ENCODE measurements around the gene ISL1.
A peak's percentile ranks its signal among the peaks of the same experiment; 100 is the strongest.

The ISL1 gene

DNA sequence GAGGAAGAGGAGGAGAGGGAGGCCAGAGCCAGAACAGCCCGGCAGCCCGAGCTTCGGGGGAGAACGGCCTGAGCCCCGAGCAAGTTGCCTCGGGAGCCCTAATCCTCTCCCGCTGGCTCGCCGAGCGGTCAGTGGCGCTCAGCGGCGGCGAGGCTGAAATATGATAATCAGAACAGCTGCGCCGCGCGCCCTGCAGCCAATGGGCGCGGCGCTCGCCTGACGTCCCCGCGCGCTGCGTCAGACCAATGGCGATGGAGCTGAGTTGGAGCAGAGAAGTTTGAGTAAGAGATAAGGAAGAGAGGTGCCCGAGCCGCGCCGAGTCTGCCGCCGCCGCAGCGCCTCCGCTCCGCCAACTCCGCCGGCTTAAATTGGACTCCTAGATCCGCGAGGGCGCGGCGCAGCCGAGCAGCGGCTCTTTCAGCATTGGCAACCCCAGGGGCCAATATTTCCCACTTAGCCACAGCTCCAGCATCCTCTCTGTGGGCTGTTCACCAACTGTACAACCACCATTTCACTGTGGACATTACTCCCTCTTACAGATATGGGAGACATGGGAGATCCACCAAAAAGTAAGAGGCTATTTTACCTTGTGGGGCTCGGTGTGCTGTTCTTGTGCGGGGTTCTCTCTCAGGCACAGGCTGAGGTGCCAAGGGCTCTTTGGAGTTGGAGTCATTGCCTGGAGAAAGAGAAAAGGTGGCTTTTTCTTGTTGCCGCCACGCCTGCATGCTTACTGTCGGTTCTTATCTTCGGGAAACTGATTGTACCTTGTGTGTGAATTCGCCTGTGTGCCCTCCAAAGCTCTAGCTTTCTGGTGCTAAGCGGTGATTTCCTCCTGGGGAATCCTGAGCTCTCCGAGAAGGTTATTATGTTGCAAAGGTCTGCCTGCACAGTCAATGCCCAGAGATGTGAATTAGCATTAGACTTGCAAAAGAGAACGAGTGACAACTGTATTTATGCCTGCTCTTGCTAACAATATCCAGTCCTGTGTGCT, at the start of gene ISL1:
ISL1 (plus strand) TSS at position 318 of the 991 bp plus-strand sequence; CDS start at position 542, 224 bp downstream.
- peak; percentile 6 for DNase-seq
- ATAC-seq: no peak

DNA sequence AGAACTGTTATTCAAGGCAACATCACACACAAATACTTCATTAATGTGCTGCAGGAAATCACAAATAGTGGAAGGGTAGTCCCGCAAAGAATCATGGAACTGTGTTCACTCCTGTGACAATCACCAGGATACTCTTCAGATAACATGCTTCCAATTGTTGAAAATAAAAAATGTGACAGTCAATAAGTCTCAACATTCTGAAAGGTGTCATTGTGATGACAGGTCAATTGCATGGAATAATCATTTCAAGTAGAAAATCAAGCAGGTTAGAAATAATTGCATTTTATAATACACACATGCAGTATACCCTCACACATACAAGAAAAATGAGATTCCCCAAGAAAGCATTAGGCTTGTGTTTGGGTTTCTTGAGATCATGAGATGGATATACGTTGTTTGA, 46.4 kb upstream of the ISL1 start:
- ATAC-seq (no peak), DNase-seq (no peak)

DNA sequence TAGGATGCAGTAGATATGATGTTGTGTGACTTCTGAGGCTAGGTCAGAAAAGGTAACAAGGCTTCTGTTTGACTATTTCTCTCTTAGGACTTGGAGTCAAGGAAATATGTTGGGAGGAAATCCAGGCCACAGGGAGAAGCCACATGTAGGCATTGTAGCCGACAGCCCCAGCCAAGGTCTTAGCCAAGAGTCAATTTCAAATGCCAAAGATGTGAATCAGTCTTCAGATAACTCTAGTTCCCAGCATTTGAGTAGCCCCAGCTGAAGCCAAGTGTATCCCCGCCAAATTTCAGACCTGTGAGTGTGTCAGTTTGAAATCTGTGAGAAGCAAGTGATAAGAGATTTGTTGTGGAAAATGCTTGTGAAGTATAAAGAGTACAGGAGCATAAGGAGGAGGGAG, 38.1 kb upstream of the ISL1 start:
- no peak for DNase-seq
- no peak for ATAC-seq

DNA sequence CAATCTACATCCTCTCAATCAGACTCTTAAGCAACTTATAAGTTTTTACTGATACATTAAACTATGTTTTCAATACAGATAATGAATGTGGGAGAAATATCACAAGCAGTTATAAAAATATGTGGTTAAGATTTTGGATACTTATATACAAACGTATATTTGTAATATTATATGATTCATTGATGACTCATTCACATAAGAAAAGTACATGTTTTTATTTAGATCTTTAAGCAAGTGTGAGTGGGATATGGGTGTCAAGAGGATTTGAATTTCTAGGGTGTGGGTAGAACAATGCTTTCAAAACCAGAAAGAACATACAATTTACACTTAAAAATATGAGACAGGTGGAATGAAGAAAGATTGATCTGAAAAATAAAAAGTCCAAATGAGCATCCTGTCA, 36.1 kb upstream of the ISL1 start:
- ATAC-seq (no peak), DNase-seq (no peak)

DNA sequence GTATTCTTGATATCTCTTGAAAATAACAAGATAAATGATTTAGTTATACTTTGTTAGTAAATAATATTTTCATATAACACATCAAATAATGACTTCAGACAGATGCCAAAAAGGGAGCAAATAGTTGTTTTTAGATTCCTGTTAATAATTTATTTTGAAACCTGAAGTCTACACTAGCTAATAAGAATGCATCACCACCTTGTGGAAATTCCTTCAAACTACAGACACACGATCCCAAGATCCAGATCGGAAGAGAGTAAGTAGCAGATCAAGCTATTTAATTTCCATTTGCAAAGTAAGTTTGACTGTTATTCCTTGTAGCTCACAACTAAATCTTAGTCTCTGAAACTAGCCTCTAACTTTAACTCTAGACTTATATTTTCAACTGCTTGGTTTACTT, 35.5 kb upstream of the ISL1 start:
- no peak for ATAC-seq
- DNase-seq: no peak

DNA sequence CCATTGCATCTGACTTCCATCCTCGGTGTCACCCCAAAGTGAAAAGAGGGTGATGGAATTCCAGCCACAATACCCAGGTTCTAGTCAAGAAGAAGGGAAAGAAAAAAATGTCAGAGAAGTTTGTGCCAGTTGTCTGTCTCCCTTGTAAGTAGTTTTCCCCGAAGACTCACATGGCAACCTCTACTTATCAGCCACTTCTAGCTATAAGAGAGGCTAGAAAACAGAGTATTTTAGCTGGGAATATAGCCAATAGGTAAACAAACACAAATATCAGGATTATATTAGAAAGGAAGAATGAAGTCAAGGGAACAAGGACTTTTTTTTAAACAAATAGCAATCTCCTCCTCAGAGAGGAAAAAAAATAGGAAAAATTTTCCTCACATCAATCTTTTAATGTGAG, 12.2 kb upstream of the ISL1 start:
- no peak for DNase-seq
- no peak for ATAC-seq

- ATAC-seq: no peak
- no peak for DNase-seq
Observed at GRCh38 chr5:51373880-51374523, 9.2 kb upstream of the ISL1 start.

- no peak for DNase-seq
- ATAC-seq: no peak
Observed at GRCh38 chr5:51375084-51375483, 8.2 kb upstream of the ISL1 start.

GRCh38 chr5:51376509-51376908, 6.7 kb upstream of the ISL1 start:
- ATAC-seq (no peak), DNase-seq (no peak)

- no peak for ATAC-seq
- DNase-seq: no peak
Observed at GRCh38 chr5:51377151-51378060, 5.8 kb upstream of the ISL1 start.

DNA sequence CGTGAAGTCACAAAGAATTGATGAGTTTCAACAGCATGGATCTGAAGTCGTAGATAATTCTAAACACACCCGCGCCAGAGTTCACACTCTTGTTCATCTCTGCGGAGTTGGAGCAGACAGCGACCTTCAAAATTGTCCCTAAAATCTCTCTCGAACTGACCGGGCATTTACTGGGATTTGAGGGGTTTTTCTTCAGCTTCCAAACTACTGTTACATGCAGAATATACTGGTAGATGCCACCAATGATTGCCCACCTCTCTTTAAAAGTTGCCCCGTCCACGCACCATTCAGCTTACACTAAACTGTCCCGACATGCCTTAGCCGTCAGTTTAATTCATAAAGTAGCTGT, 5.2 kb upstream of the ISL1 start:
- DNase-seq (no peak), ATAC-seq (no peak)

DNA sequence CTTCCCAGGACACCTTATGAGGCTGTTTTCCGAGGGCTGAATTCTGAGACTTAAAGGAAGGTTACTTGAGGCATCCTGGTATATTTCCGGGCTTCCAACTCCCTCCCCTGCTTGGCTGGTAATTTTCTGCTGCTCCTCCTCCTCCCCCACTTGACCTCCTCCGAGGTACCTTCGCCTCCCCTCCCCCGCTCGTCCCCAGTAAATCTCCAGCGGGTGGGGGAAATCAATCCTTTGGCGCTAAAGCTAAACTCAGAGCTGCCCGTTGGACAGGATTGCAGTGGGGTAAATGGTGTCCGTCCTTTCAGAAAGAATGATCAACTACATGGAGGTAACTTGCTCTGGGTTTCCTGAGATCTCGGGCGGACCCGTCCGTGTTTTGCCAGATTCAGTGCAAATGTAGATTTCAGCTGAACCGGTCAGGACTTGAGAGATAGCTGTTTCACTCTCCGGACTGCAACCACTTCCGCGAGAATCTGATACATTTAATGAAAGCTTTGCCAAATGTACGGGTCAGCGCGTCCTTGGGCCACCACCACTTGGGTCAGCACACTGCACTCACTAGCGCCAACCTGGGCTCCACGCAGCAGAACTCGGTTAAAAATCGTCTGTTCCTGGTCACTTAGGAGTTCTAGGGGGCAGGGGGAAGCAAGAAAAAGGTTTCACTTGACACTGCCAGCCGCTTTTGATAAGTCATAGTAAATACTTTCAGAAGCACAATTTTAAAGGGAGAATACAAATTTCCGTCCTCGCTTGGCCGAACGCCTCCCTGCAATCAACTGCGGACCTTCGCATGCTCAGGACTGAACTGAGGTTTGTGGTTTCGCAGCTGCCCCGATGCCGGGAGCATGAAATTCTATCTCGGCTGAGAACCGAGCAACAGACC, 4.6 kb upstream of the ISL1 start:
- ATAC-seq (no peak), DNase-seq (no peak)

GRCh38 chr5:51379331-51379700, 3.9 kb upstream of the ISL1 start:
- DNase-seq: no peak
- ATAC-seq: no peak

- no peak for ATAC-seq
Observed at GRCh38 chr5:51380603-51381207, 2.5 kb upstream of the ISL1 start.

DNA sequence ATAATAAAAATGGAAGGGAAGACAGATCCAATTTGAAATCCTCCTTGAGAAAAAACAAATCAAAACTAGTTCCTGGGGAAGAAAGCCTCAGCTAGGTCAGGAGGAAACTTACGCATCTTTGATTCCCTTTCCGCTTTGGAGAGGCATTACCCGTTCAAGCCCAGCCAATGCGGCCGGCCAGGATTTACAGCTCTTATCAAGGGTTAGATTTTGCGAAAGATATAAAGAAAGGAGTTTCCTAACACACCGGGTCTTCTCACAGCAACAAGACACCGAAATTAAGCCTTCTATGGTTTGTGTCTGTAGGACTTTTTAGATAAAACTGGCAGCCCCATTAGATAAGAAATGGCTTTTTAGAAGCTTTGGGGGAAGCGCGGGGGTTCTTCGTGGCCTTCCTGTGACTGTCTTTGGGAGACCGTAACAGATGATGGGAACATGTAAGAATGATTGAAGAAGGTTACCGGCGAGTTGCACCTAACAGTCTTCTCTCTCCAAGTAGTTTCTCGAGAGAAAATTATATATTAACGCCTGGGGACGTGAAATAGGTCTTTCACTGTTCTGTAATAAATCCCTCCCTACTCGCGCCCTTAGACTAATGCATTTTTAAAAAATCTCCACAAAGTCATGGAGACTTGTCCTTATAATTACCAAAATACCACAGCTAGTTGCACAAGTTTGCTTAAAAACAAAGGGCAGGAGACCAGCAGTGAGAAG, 1.3 kb upstream of the ISL1 start:
- DNase-seq (no peak), ATAC-seq (no peak)

More at GRCh38 chr5:51380603-51381207, 2.5 kb upstream of the ISL1 start:
- DNase-seq: peak; percentile 10

- DNase-seq: no peak
- no peak for ATAC-seq
Observed at GRCh38 chr5:51382521-51383130, 622 bp upstream of the ISL1 start.

- DNase-seq: no peak
- ATAC-seq: no peak
Observed at GRCh38 chr5:51384281-51384840, 1.1 kb downstream of the ISL1 start.

- ATAC-seq (no peak), DNase-seq (no peak)
Observed at GRCh38 chr5:51385216-51385615, 2.0 kb downstream of the ISL1 start.

Data from stimulated activated naive CD8-positive, alpha-beta T cell treated with anti-CD3 and anti-CD28 coated beads, Interleukin-15, Interleukin-2, amounts not matched to agents 100 U/mL and 50 U/mL, for 24 hours (primary cell).